Trophoblast cell (in vitro differentiated cells and primary cell): ENCODE measurements around the gene EBF3.

Experiments
- DNase-seq, 2 donors: peaks; one replicate each; pipeline ENCODE4 v3.0.0-alpha.2; 2016
- H2AFZ ChIP-seq: 2 replicates; pipeline ENCODE4 v1.6.1; 2013; ENCODE audit warnings: low read length, moderate library complexity, mild to moderate bottlenecking; ENCODE audit not compliant: insufficient read depth, poor library complexity
- H2AK5ac ChIP-seq: 2 replicates; pipeline ENCODE4 v1.6.1; 2013; ENCODE audit warnings: mild to moderate bottlenecking, low read length
- H2BK120ac ChIP-seq: 2 replicates; pipeline ENCODE4 v1.6.1; 2013; ENCODE audit warnings: low read length, mild to moderate bottlenecking, moderate library complexity; ENCODE audit not compliant: insufficient read depth, poor library complexity
- H2BK12ac ChIP-seq: 2 replicates; pipeline ENCODE4 v1.6.1; 2013; ENCODE audit warnings: mild to moderate bottlenecking, low read length, moderate library complexity
- H2BK5ac ChIP-seq: 2 replicates; pipeline ENCODE4 v1.6.1; 2013; ENCODE audit warnings: low read length, low read depth, moderate library complexity, mild to moderate bottlenecking; ENCODE audit not compliant: poor library complexity
- H3K14ac ChIP-seq: 2 replicates; pipeline ENCODE4 v1.6.1; 2013; ENCODE audit warnings: mild to moderate bottlenecking, low read length
- H3K18ac ChIP-seq: 2 replicates; pipeline ENCODE4 v1.6.1; 2013; ENCODE audit warnings: mild to moderate bottlenecking, low read length
- H3K23ac ChIP-seq: 2 replicates; pipeline ENCODE4 v1.6.1; 2013; ENCODE audit warnings: low read length
- H3K27ac ChIP-seq: 2 replicates; pipeline ENCODE4 v1.5.1; 2013; ENCODE audit warnings: low read depth, mild to moderate bottlenecking, inconsistent platforms, low read length, moderate library complexity
- H3K27me3 ChIP-seq: 2 replicates; pipeline ENCODE4 v1.6.1; 2013; ENCODE audit warnings: inconsistent platforms, mild to moderate bottlenecking, low read length, moderate library complexity; ENCODE audit not compliant: insufficient read depth
- H3K36me3 ChIP-seq, 2 experiments: 1 replicate in 1 of 2; 2 replicates in 1 of 2; pipeline ENCODE4 v1.6.1; 2013; ENCODE audit warnings: low read length in 2 of 2, mild to moderate bottlenecking in 2 of 2, moderate library complexity in 1 of 2; ENCODE audit not compliant: insufficient read depth in 2 of 2, control insufficient read depth in 1 of 2
- H3K4ac ChIP-seq: 2 replicates; pipeline ENCODE4 v1.6.1; 2013; ENCODE audit warnings: low read depth, mild to moderate bottlenecking, low read length, moderate library complexity
- H3K4me1 ChIP-seq, 2 experiments: 1 replicate in 1 of 2; 2 replicates in 1 of 2; pipeline ENCODE4 v1.6.1; 2013; ENCODE audit warnings: low read length in 2 of 2, mild to moderate bottlenecking in 2 of 2, moderate library complexity in 1 of 2; ENCODE audit not compliant: insufficient read depth in 2 of 2, control insufficient read depth in 1 of 2
- H3K4me2 ChIP-seq: 2 replicates; pipeline ENCODE4 v1.6.1; 2013; ENCODE audit warnings: inconsistent platforms, mild to moderate bottlenecking, low read length, moderate library complexity
- H3K4me3 ChIP-seq: 2 replicates; pipeline ENCODE4 v1.5.1; 2013; ENCODE audit warnings: mild to moderate bottlenecking, low read depth, low read length, inconsistent platforms
- H3K79me1 ChIP-seq: one replicate; pipeline ENCODE4 v1.6.1; 2013; ENCODE audit warnings: low read length
- H3K79me2 ChIP-seq: 2 replicates; pipeline ENCODE4 v1.6.1; 2013; ENCODE audit warnings: low read length, mild to moderate bottlenecking; ENCODE audit not compliant: control insufficient read depth, insufficient read depth, poor library complexity
- H3K9ac ChIP-seq: 2 replicates; pipeline ENCODE4 v1.6.1; 2013; ENCODE audit warnings: mild to moderate bottlenecking, low read length
- H3K9me3 ChIP-seq: 2 replicates; pipeline ENCODE4 v1.6.1; 2013; ENCODE audit warnings: low read depth, mild to moderate bottlenecking, control low read depth, inconsistent platforms, low read length; ENCODE audit not compliant: insufficient read depth
- H4K12ac ChIP-seq: 2 replicates; pipeline ENCODE4 v1.6.1; 2013; ENCODE audit warnings: low read depth, mild to moderate bottlenecking, low read length, moderate library complexity
- H4K8ac ChIP-seq: 2 replicates; pipeline ENCODE4 v1.6.1; 2013; ENCODE audit warnings: low read depth, mild to moderate bottlenecking, low read length, moderate library complexity
- H4K91ac ChIP-seq: one replicate; pipeline ENCODE4 v1.6.1; 2013; ENCODE audit warnings: low read depth, mild to moderate bottlenecking, low read length, moderate library complexity
- WGBS: extraction: QIAGEN DNeasy Blood & Tissue Kit; methylation state at CpG from one replicate; pipeline ENCODE4 v1.1.7; 2013; ENCODE audit warnings: missing lambda C conversion rate; ENCODE audit not compliant: insufficient read length, insufficient coverage; ENCODE audit errors: extremely low coverage; 5-methylcytosine and 5-hydroxymethylcytosine counted together

The EBF3 gene

DNA sequence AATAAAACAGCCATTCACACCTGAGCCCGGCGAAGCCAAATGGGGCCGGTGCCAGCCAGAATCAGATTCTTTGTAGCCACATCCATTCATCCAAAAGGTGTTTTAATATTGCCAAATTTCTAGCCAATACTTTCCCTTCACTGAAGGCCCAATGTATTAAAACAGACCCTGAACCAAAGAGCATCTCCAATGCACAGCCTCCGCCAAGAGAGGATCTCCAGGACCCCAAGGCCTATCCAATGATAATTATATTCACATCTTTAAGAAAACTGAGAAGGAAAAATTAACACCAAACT lies 12.2 kb downstream of the EBF3 start:
- H3K4me2 ChIP-seq = no peak overlapping the region
- no peak overlapping the region for H3K4ac ChIP-seq
- H3K36me3 ChIP-seq = no peaks in the 10 kb centered on the region
- no peak overlapping the region for H2AFZ ChIP-seq
- no peak overlapping the region for H4K91ac ChIP-seq
- WGBS = no CpG with 5 or more reads among the region's 4 CpGs
- no peak for DNase-seq
- no peaks in the 10 kb centered on the region for H3K9me3 ChIP-seq
- H3K79me2 ChIP-seq = no peaks in the 10 kb centered on the region
- H3K14ac ChIP-seq = no peak overlapping the region
- H4K8ac ChIP-seq = no peak overlapping the region
- H2BK5ac ChIP-seq = no peak overlapping the region
- no peak overlapping the region for H3K9ac ChIP-seq
- peaks cover 5% of the 10 kb centered on the region for H3K27me3 ChIP-seq
- no peak overlapping the region for H4K12ac ChIP-seq
- no peak overlapping the region for H3K23ac ChIP-seq
- no peak overlapping the region for H2BK12ac ChIP-seq
- H3K4me3 ChIP-seq = no peak overlapping the region
- no peak overlapping the region for H3K27ac ChIP-seq
- no peaks in the 10 kb centered on the region for H3K79me1 ChIP-seq
- no peak overlapping the region for H2AK5ac ChIP-seq
- peaks cover 0 to 2% of the 10 kb centered on the region in 2 experiments for H3K4me1 ChIP-seq
- H2BK120ac ChIP-seq = no peak overlapping the region
- no peak overlapping the region for H3K18ac ChIP-seq

DNA sequence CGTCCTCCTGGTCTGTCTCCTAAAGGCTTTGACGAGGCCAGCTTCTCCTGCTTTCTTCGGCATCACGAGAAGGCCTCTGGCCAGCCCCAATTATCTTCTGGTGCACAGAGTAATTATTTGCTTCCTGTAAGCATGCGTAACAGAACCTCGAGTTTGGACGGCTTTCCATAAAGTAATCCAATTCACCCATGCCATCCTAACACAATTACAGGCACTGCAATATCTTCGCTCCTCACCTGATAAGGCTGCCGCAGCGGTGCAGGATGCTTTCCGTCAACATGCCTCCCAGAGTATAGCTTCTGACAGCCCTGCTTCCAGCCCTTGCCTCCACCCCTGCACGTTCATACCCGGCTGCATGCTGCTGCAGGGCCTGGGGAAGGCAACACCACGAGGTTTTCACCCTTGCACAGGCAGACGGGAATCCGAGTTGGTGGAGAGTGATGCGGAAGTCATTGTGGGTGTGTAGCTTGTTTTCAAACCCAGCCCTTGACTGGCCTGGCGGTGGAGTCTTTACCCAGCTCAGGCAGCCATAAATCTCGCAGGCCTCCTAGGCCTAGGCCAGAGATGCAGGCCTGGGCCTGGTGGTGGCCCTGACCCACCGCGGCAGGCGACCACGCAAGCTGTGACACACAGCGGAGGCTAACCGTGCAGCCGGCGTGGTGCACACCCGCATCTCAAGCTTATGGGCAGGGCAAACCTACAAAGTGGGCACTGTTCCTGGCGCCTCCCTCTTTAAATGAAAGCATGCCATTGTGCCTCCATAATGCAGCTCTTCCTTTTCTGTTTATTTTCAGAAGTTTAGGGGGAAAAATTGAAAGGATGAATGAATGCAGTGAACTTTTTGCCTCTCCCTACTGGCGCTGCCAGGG lies 12.7 kb downstream of the EBF3 start:
- H4K91ac ChIP-seq = no peak overlapping the region
- H3K4ac ChIP-seq = no peak overlapping the region
- no peak overlapping the region for H3K18ac ChIP-seq
- no peak for DNase-seq
- no peak overlapping the region for H4K8ac ChIP-seq
- H3K36me3 ChIP-seq = no peaks in the 10 kb centered on the region
- H3K9ac ChIP-seq = no peak overlapping the region
- no peak overlapping the region for H4K12ac ChIP-seq
- no peak overlapping the region for H2BK12ac ChIP-seq
- WGBS = no CpG with 5 or more reads among the region's 30 CpGs
- H2BK5ac ChIP-seq = no peak overlapping the region
- H3K27ac ChIP-seq = no peak overlapping the region
- no peak overlapping the region for H2AFZ ChIP-seq
- H3K79me2 ChIP-seq = no peaks in the 10 kb centered on the region
- H2AK5ac ChIP-seq = no peak overlapping the region
- H2BK120ac ChIP-seq = no peak overlapping the region
- peaks cover 0 to 2% of the 10 kb centered on the region in 2 experiments for H3K4me1 ChIP-seq
- H3K9me3 ChIP-seq = no peaks in the 10 kb centered on the region
- H3K4me3 ChIP-seq = no peak overlapping the region
- no peak overlapping the region for H3K4me2 ChIP-seq
- H3K79me1 ChIP-seq = no peaks in the 10 kb centered on the region
- no peak overlapping the region for H3K14ac ChIP-seq
- no peak overlapping the region for H3K23ac ChIP-seq
- H3K27me3 ChIP-seq = peaks cover 4% of the 10 kb centered on the region

GRCh38 chr10:129950676-129951075 lies 13.4 kb downstream of the EBF3 start:
- H2BK120ac ChIP-seq = no peak overlapping the region
- no peak overlapping the region for H3K27ac ChIP-seq
- no peak overlapping the region for H2BK5ac ChIP-seq
- H3K4me1 ChIP-seq = peaks cover 0 to 2% of the 10 kb centered on the region in 2 experiments
- H4K91ac ChIP-seq = no peak overlapping the region
- no peaks in the 10 kb centered on the region for H3K9me3 ChIP-seq
- no peaks in the 10 kb centered on the region for H3K79me2 ChIP-seq
- no peaks in the 10 kb centered on the region for H3K79me1 ChIP-seq
- no peak overlapping the region for H4K12ac ChIP-seq
- no CpG with 5 or more reads among the region's 2 CpGs for WGBS
- no peak overlapping the region for H3K4me3 ChIP-seq
- H4K8ac ChIP-seq = no peak overlapping the region
- H2AK5ac ChIP-seq = no peak overlapping the region
- DNase-seq = no peak
- H2BK12ac ChIP-seq = no peak overlapping the region
- no peaks in the 10 kb centered on the region for H3K27me3 ChIP-seq
- no peak overlapping the region for H2AFZ ChIP-seq
- H3K14ac ChIP-seq = no peak overlapping the region
- H3K18ac ChIP-seq = no peak overlapping the region
- H3K4ac ChIP-seq = no peak overlapping the region
- no peak overlapping the region for H3K23ac ChIP-seq
- no peak overlapping the region for H3K9ac ChIP-seq
- H3K36me3 ChIP-seq = no peaks in the 10 kb centered on the region
- no peak overlapping the region for H3K4me2 ChIP-seq

DNA sequence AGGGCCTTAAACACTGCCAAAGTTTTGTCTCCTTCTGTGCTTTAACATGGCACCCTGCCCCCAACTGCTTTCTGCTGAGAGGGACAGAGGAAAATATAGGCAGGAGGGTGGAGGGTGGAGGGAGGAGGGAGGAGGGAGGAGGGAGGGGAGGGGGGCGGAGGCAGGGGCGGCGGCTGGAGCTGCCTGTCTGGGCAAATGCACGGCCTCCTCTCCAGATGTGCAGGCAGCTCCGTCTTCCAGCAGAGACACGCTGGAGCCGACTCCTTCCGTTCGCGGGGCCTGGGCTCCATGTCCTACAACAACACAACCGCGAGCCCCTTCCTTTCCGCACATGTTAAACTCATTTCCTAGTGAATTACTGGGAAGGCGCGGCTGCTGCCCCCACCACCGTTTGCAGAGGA lies 14.2 kb downstream of the EBF3 start:
- peak overlapping the region; percentile 75 for H2AFZ ChIP-seq
- no CpG with 5 or more reads among the region's 16 CpGs for WGBS
- H2BK5ac ChIP-seq = no peak overlapping the region
- H3K9ac ChIP-seq = no peak overlapping the region
- H3K79me1 ChIP-seq = no peaks in the 10 kb centered on the region
- H3K27me3 ChIP-seq = no peaks in the 10 kb centered on the region
- H3K9me3 ChIP-seq = no peaks in the 10 kb centered on the region
- peak overlapping the region; percentile 56 for H3K4me2 ChIP-seq
- H2AK5ac ChIP-seq = no peak overlapping the region
- H3K79me2 ChIP-seq = no peaks in the 10 kb centered on the region
- peaks cover 0 to 2% of the 10 kb centered on the region in 2 experiments for H3K4me1 ChIP-seq
- H3K4ac ChIP-seq = no peak overlapping the region
- H4K12ac ChIP-seq = no peak overlapping the region
- H3K36me3 ChIP-seq = no peaks in the 10 kb centered on the region
- H3K14ac ChIP-seq = no peak overlapping the region
- no peak for DNase-seq
- no peak overlapping the region for H3K23ac ChIP-seq
- H3K18ac ChIP-seq = no peak overlapping the region
- H3K4me3 ChIP-seq = no peak overlapping the region
- no peak overlapping the region for H4K91ac ChIP-seq
- no peak overlapping the region for H4K8ac ChIP-seq
- H2BK120ac ChIP-seq = no peak overlapping the region
- no peak overlapping the region for H3K27ac ChIP-seq
- H2BK12ac ChIP-seq = no peak overlapping the region
